K562 (cell line): ENCODE results near the gene CIB2. TPM values are rescaled to one million over a fixed set of nuclear protein-coding genes. Genes with fewer than 3 reads are reported as not detected.

ENCODE experiments used
- ATAC-seq: fragments of 200-7000 bp; cut with Tn5 transposase; 3 replicates; pipeline ENCODE4 v1.9.1; 2020; ENCODE audit warnings: moderate library complexity
- BruUV-seq: library from RNA; stranded (reverse); fragments of 400-500 nt; replicated peaks from 2 replicates; lab custom pipeline; 2021; lab: Mats Ljungman, UMichigan
- CTCF ChIA-PET: fragments of 300-600 bp; formaldehyde crosslinking; extraction: SDS; loops from one replicate; lab custom pipeline; 2021; ENCODE audit warnings: low intra/inter-chr PET ratio; lab: Yijun Ruan, JAX
- POLR2A ChIA-PET: fragments of 300-600, 350-650 bp; sonication (Branson Sonifier 250); formaldehyde crosslinking; extraction: SDS; loops from one replicate; lab custom pipeline; 2021; ENCODE audit warnings: antibody characterized with exemption, inconsistent platforms; lab: Yijun Ruan, JAX
- DNase-seq, 4 experiments: peaks; one replicate each; pipeline versions ENCODE4 v3.0.0 to v3.0.0-alpha.2; 2011 to 2018; ENCODE audit warnings: low spot score in 3 of 4, mixed read lengths in 3 of 4; ENCODE audit errors: extremely low read depth in 1 of 4
- FAIRE-seq: peaks from 2 replicates; lab custom pipeline; 2011; peaks lifted over from hg19 to GRCh38; lab: Jason Lieb, UNC
- H2AFZ ChIP-seq: 2 replicates; pipeline ENCODE4 v1.6.0; 2011; ENCODE audit warnings: low read depth, low read length, control low read depth, inconsistent platforms
- H3K27ac ChIP-seq: fragments of 200-600 bp; 3 replicates; pipeline ENCODE4 v1.8.0; 2011; ENCODE audit warnings: low read depth, mild to moderate bottlenecking, control low read depth, inconsistent platforms, low read length, moderate library complexity, mixed read lengths; ENCODE audit errors: extremely low read depth
- H3K27me3 ChIP-seq, 2 experiments: fragments of 300-600 bp in 1 of 2; 2 replicates in 1 of 2; 3 replicates in 1 of 2; pipeline versions ENCODE4 v1.6.0 to v1.8.0; 2011; ENCODE audit warnings: inconsistent platforms in 2 of 2, low read length in 2 of 2, mild to moderate bottlenecking in 1 of 2, mixed read lengths in 1 of 2, moderate library complexity in 1 of 2; ENCODE audit not compliant: control insufficient read depth in 2 of 2, insufficient read depth in 2 of 2
- H3K36me3 ChIP-seq: fragments of 300-600 bp; 3 replicates; pipeline ENCODE4 v1.8.0; 2011; ENCODE audit warnings: mild to moderate bottlenecking, low read length, inconsistent platforms; ENCODE audit not compliant: control insufficient read depth, insufficient read depth
- H3K4me1 ChIP-seq, 2 experiments: fragments of 200-600 bp in 1 of 2; replicated peaks in 1 of 2; 2 replicates in 1 of 2; 3 replicates in 1 of 2; pipeline versions ENCODE4 v1.5.1 to v1.8.0; 2011; ENCODE audit warnings: inconsistent platforms in 2 of 2, low read length in 2 of 2, mild to moderate bottlenecking in 1 of 2, mixed read lengths in 1 of 2, moderate library complexity in 1 of 2; ENCODE audit not compliant: control insufficient read depth in 2 of 2, insufficient read depth in 2 of 2
- H3K4me2 ChIP-seq: 2 replicates; pipeline ENCODE4 v1.6.1; 2011; ENCODE audit warnings: low read length, control low read depth, inconsistent platforms, mixed read lengths; ENCODE audit not compliant: insufficient read depth
- H3K4me3 ChIP-seq: fragments of 200-600 bp; sonication (generic), shearing (Covaris generic); 2 replicates; pipeline ENCODE4 v1.5.1; 2016; ENCODE audit warnings: control low read depth, inconsistent platforms
- H3K79me2 ChIP-seq: fragments of 200-600 bp; 3 replicates; pipeline ENCODE4 v1.8.0; 2011; ENCODE audit warnings: low read length, inconsistent platforms; ENCODE audit not compliant: control insufficient read depth, insufficient read depth
- H3K9ac ChIP-seq, 2 experiments: 2 replicates each; pipeline versions ENCODE4 v1.6.0 to v1.6.1; 2011; ENCODE audit warnings: low read depth in 2 of 2, low read length in 2 of 2, control low read depth in 1 of 2, inconsistent platforms in 1 of 2, mild to moderate bottlenecking in 1 of 2, mixed read lengths in 1 of 2; ENCODE audit not compliant: insufficient read depth in 1 of 2
- H3K9me1 ChIP-seq: one replicate; pipeline ENCODE4 v1.6.0; 2011; ENCODE audit warnings: inconsistent platforms, mild to moderate bottlenecking, low read length, moderate library complexity; ENCODE audit not compliant: control insufficient read depth, insufficient read depth
- H3K9me3 ChIP-seq: replicated peaks from 2 replicates; pipeline ENCODE4 v1.5.1; 2011; ENCODE audit warnings: low read depth, low read length, inconsistent platforms; ENCODE audit not compliant: control insufficient read depth, insufficient read depth
- H4K20me1 ChIP-seq: replicated peaks from 2 replicates; pipeline ENCODE4 v1.6.1; 2011; ENCODE audit warnings: low read length, inconsistent platforms, mixed read lengths; ENCODE audit not compliant: control insufficient read depth, insufficient read depth
- BCOR ChIP-seq: fragments of 450-650 bp; IDR thresholded peaks from 2 replicates; pipeline ENCODE4 v1.6.1; 2016
- ETV5 ChIP-seq: sonication (generic); formaldehyde crosslinking; IDR thresholded peaks from 2 replicates; pipeline ENCODE4 v1.4.0; 2020; ENCODE audit warnings: low read depth, mild to moderate bottlenecking, missing genetic modification reagents
- HOXB6 ChIP-seq: fragments of 250-450 bp; sonication (Bioruptor Pico); IDR thresholded peaks from 2 replicates; pipeline ENCODE4 v1.5.1; 2022; ENCODE audit warnings: mild to moderate bottlenecking, borderline replicate concordance
- JUNB ChIP-seq: fragments of 450-650 bp; formaldehyde crosslinking; conservative IDR thresholded peaks from 2 replicates; pipeline ENCODE4 v1.4.0; 2020; ENCODE audit warnings: mild to moderate bottlenecking
- PURB ChIP-seq: sonication (generic); formaldehyde crosslinking; IDR thresholded peaks from 2 replicates; pipeline ENCODE4 v1.9.0; 2021; ENCODE audit warnings: low read depth, mild to moderate bottlenecking, missing genetic modification reagents
- SIN3A ChIP-seq, 2 experiments: fragments of 150-350 bp in 1 of 2; IDR thresholded peaks; 2 replicates each; pipeline ENCODE4 v1.6.1; 2011 to 2016; ENCODE audit warnings: borderline replicate concordance in 2 of 2, low read depth in 2 of 2, low read length in 2 of 2, mild to moderate bottlenecking in 2 of 2, moderate library complexity in 2 of 2; ENCODE audit not compliant: control insufficient read depth in 1 of 2
- TCF7L2 ChIP-seq: fragments of 150-350 bp; IDR thresholded peaks from 2 replicates; pipeline ENCODE4 v1.6.1; 2016; ENCODE audit warnings: low read depth, mild to moderate bottlenecking, low read length, moderate library complexity
- XRCC3 ChIP-seq: fragments of 450-650 bp; IDR thresholded peaks from 2 replicates; pipeline ENCODE4 v1.6.1; 2017; ENCODE audit warnings: mild to moderate bottlenecking, moderate library complexity
- ZBTB40 ChIP-seq, 2 experiments: fragments of 450-650 bp in 1 of 2; sonication (generic) in 1 of 2; formaldehyde crosslinking in 1 of 2; IDR thresholded peaks; 2 replicates each; pipeline versions ENCODE4 v1.7.1 to v1.9.0; 2016 to 2022; ENCODE audit warnings: inconsistent platforms in 1 of 2, mild to moderate bottlenecking in 1 of 2, missing genetic modification reagents in 1 of 2
- ZFP36 ChIP-seq: fragments of 150-350 bp; IDR thresholded peaks from 2 replicates; pipeline ENCODE4 v1.6.1; 2018; ENCODE audit warnings: low read length, low read depth; ENCODE audit not compliant: partially characterized antibody
- ZNF639 ChIP-seq, 2 experiments: fragments of 200-800 bp in 1 of 2; sonication (Bioruptor generic) in 1 of 2; sonication (generic) in 1 of 2; formaldehyde crosslinking in 1 of 2; IDR thresholded peaks in 1 of 2; conservative IDR thresholded peaks in 1 of 2; 2 replicates each; pipeline versions ENCODE4 v1.5.0 to v1.6.1; 2016 to 2020; ENCODE audit warnings: missing compliant biosample characterization in 1 of 2, missing genetic modification characterization in 1 of 2, missing genetic modification reagents in 1 of 2
- WGBS: fragments of 100-300 bp; shearing (Covaris generic); methylation state at CpG from one replicate; pipeline ENCODE4 v1.1.6; 2016; ENCODE audit warnings: low coverage, mixed read lengths; ENCODE audit not compliant: insufficient coverage; ENCODE audit errors: missing lambda C conversion rate; 5-methylcytosine and 5-hydroxymethylcytosine counted together
- in situ Hi-C: fragments of 300-500 bp; cut with MboI; formaldehyde crosslinking; loops from 4 replicates; pipeline ENCODE4 v1.15.0; 2018; ENCODE audit warnings: inconsistent platforms, mixed read lengths
- intact Hi-C: fragments of 100-400 bp; cut with micrococcal nuclease; formaldehyde crosslinking; loops from 2 replicates; pipeline ENCODE4 v1.14.2; 2022
- polyA plus RNA-seq, 8 experiments: library from polyadenylated mRNA; depleted of rRNA in 4 of 8; stranded (reverse) in 5 of 8; unstranded in 3 of 8; fragments of >200 nt; fragmentation: Nextera tagmentation in 2 of 8; fragmentation: Illumina TruSeq in 1 of 8; extraction: Ambion mirVana in 2 of 8; extraction: Trizol in 1 of 8; gene quantifications; 2 replicates each; pipeline versions ENCODE4 v1.2.1 to v1.2.3, GENCODE V29; 2011 to 2014; ENCODE audit warnings: inconsistent platforms in 1 of 8, missing spikeins in 1 of 8
- total RNA-seq, 7 experiments: library from RNA; depleted of rRNA in 6 of 7; stranded (reverse); fragments of >200 nt in 6 of 7; fragmentation: Illumina TruSeq in 2 of 7; extraction: Trizol in 2 of 7; gene quantifications; 2 replicates each; pipeline versions ENCODE4 v1.2.1 to v1.2.3, GENCODE V29; 2011 to 2021; ENCODE audit warnings: low replicate concordance in 1 of 7

The CIB2 gene
- total and polyA plus RNA-seq, 9 of the 15 experiments (the other 6 are each of a cell fraction or from before 2014, with no cell fraction given) = 1.5 to 37.4 (median 19.4) TPM

- ChIA-PET POLR2A (interaction anchor here (0.6 to 1.6 kb wide), 2 partner anchors 9 to 123 kb away, joined by 4 to 7 read pairs; no protein-coding TSS in a partner anchor), CTCF (no interaction called here)
- WGBS = 100% methylated on average over 3 of the region's 3 CpGs
- no peak overlapping the region for H3K9ac ChIP-seq
- no peaks in the 10 kb centered on the region for H3K4me1 ChIP-seq
- no peaks in the 10 kb centered on the region for H3K9me1 ChIP-seq
- ATAC-seq = no peak
- no peak overlapping the region for H3K4me2 ChIP-seq
- no peaks in the 10 kb centered on the region for H3K27me3 ChIP-seq
- H4K20me1 ChIP-seq = no peaks in the 10 kb centered on the region
- no peak overlapping the region for H3K4me3 ChIP-seq
- no peak overlapping the region for H2AFZ ChIP-seq
- DNase-seq = no peak
- no peak overlapping the region for H3K27ac ChIP-seq
- no peaks in the 10 kb centered on the region for H3K9me3 ChIP-seq
- in situ Hi-C loops = no loop called here
- H3K36me3 ChIP-seq = peaks cover 80% of the 10 kb centered on the region; the same call in 2 of the 3 replicates
- H3K79me2 ChIP-seq = peaks cover 2% of the 10 kb centered on the region; the same call in 1 of the 3 replicates
- no peak for FAIRE-seq
- intact Hi-C loops = no loop called here
- no TSS peak for BruUV-seq
- TF ChIP-seq ZFP36 (no peak), TCF7L2 (no peak), ZNF639 (CRISPR knock-in tag; conservative IDR thresholded peaks at IDR 0.05 in 1 of 2, IDR thresholded peaks at IDR 0.05 in 1 of 2) (no peak), ETV5 (CRISPR knock-in tag) (no peak), HOXB6 (no peak), ZBTB40 (IDR thresholded peaks at IDR 0.05) (no peak), ZBTB40 (CRISPR knock-in tag; IDR thresholded peaks at IDR 0.05) (no peak), JUNB (no peak), SIN3A (IDR thresholded peaks at IDR 0.05; ENCODE audit: borderline replicate concordance in 2 of 2, control insufficient read depth in 1 of 2, low read depth in 2 of 2, low read length in 2 of 2) (no peak), XRCC3 (no peak), PURB (CRISPR knock-in tag) (no peak), BCOR (no peak)
Measured at GRCh38 chr15:78159395-78159794, 28.1 kb upstream of the CIB2 start.
